Colonic mucosa (tissue), 4 donors: Measurements from ENCODE around the gene CBX1. TPM values are rescaled to one million over a fixed set of nuclear protein-coding genes. Genes with fewer than 3 reads are reported as not detected.
A peak's percentile ranks its signal among the peaks of the same experiment; 100 is the strongest.

Experiments used
- DNase-seq: peaks from one replicate; pipeline ENCODE4 v3.0.0-alpha.2; 2020
- H3K27ac ChIP-seq: fragments of 200-600 bp; one replicate; pipeline ENCODE4 v1.8.0; 2021
- H3K27me3 ChIP-seq: fragments of 200-600 bp; one replicate; pipeline ENCODE4 v1.8.0; 2021
- H3K36me3 ChIP-seq: fragments of 200-600 bp; one replicate; pipeline ENCODE4 v1.8.0; 2021
- H3K4me1 ChIP-seq: fragments of 200-600 bp; one replicate; pipeline ENCODE4 v1.8.0; 2021; ENCODE audit warnings: mild to moderate bottlenecking
- H3K4me3 ChIP-seq: fragments of 200-600 bp; one replicate; pipeline ENCODE4 v1.8.0; 2021
- H3K9ac ChIP-seq, 2 donors: one replicate each; pipeline ENCODE4 v1.7.0; 2013; ENCODE audit warnings: control low read depth in 2 of 2, low read depth in 2 of 2, low read length in 2 of 2
- H3K9me3 ChIP-seq: fragments of 200-600 bp; one replicate; pipeline ENCODE4 v1.8.0; 2021
- CTCF ChIP-seq: fragments of 200-600 bp; IDR thresholded peaks from one replicate; pipeline ENCODE4 v1.8.0; 2022; ENCODE audit warnings: antibody characterized with exemption, mild to moderate bottlenecking
- intact Hi-C: fragments of 100-400 bp; cut with DNase I; formaldehyde crosslinking; loops from one replicate; pipeline ENCODE4 v1.14.1; 2022
- total RNA-seq, 2 donors: library from RNA; stranded (reverse); fragmentation: NEBNext Ultra II Directional in 1 of 2; extraction: Animal tissue kit (Norgen Biotek cat#: 25700) in 1 of 2; gene quantifications; one replicate each; pipeline ENCODE4 v1.2.1, GENCODE V29; 2021
- donor health status: healthy.
- donor health status: DM: no; HTN: no; CAD: no.
- donor health status: DM: no; HTN: no; CAD: no.

Gene CBX1
- total RNA-seq, 2 donors from 2014 or later, result 32.3 to 53.0 TPM

- H3K27me3 ChIP-seq, result no peaks in the 10 kb centered on the region
- no peaks in the 10 kb centered on the region for H3K9me3 ChIP-seq
- peaks cover 3% of the 10 kb centered on the region for H3K36me3 ChIP-seq
- TF ChIP-seq CTCF, result no peak
- no peak overlapping the region for H3K9ac ChIP-seq
- peaks cover 24% of the 10 kb centered on the region for H3K4me1 ChIP-seq
- H3K4me3 ChIP-seq, result no peak overlapping the region
- H3K27ac ChIP-seq, result no peak overlapping the region
- no peak for DNase-seq
- intact Hi-C loops, result no loop called here
Measured at GRCh38 chr17:48057626-48058025, 43.7 kb downstream of the CBX1 start.

DNA sequence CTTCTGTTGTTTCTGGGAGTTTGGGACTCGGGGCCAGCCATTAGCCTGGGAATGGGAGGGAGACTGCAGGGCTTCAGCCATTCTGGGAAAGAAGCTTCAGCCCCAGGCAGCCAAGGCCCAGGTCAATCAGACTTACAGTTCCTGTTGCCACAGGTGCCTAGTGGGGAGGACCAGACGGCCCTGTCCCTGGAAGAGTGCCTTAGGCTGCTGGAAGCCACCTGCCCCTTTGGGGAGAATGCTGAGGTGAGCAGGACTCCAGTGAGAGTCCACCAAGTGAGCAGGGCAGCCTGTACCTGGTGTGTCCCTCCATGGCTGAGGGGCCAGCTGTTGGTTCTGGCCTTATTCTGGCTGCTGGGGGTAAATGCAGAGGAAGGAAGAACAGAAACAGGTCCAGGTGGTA lies 44.4 kb downstream of the CBX1 start:
- no peaks in the 10 kb centered on the region for H3K9me3 ChIP-seq
- no peaks in the 10 kb centered on the region for H3K27me3 ChIP-seq
- no peak overlapping the region for H3K27ac ChIP-seq
- H3K4me3 ChIP-seq, result no peak overlapping the region
- peaks cover 32% of the 10 kb centered on the region for H3K4me1 ChIP-seq
- peaks cover 3% of the 10 kb centered on the region for H3K36me3 ChIP-seq
- intact Hi-C loops, result no loop called here
- H3K9ac ChIP-seq, result no peak overlapping the region
- no peak for TF ChIP-seq CTCF
- DNase-seq, result no peak

GRCh38 chr17:48056246-48056745 lies 45.0 kb downstream of the CBX1 start:
- Histone ChIP-seq H3K27ac (no peak overlapping the region), H3K36me3 (peaks cover 5% of the 10 kb centered on the region), H3K9me3 (no peaks in the 10 kb centered on the region), H3K27me3 (no peaks in the 10 kb centered on the region), H3K4me1 (peaks cover 37% of the 10 kb centered on the region), H3K9ac (no peak overlapping the region), H3K4me3 (no peak overlapping the region)
- DNase-seq, result no peak
- TF ChIP-seq CTCF, result no peak
- intact Hi-C loops, result no loop called here

DNA sequence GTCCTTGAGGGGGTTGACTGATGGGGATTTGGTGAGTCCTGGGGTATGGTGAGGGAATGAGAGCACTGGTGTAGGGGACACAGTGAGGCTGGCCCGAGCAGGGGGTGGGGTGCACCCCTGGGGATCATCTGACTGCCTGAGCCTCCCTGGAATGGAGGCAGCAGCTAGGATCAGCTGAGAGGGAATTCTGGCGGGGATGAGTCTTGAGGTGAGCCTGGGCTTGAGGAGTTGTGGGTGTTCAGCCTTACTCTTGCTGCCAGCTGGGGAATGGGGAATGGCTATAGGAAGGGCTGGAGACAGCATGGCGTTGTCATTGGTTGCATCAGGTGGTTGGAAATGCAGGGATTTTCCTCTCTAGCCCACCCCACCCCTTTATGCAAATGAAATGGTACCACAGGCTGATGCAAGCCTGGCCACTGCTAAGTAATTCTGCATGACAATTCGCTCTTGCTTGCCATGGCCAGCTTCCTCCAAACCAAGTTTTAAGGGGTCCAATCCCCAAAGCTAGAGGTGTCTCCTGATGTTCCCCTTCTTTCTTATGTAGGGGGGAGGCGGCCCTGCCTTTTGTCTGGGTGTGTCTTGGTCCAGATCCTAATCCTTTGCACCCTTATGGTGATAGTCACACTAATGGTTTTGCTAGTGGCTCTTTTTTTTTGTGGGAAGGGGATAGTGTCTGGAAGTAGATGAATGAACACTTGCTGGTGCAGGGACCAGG lies 45.6 kb downstream of the CBX1 start:
- no peak for DNase-seq
- H3K36me3 ChIP-seq, result peaks cover 8% of the 10 kb centered on the region
- no peak overlapping the region for H3K27ac ChIP-seq
- no peaks in the 10 kb centered on the region for H3K9me3 ChIP-seq
- intact Hi-C loops, result no loop called here
- no peak overlapping the region for H3K4me3 ChIP-seq
- H3K9ac ChIP-seq, result no peak overlapping the region
- TF ChIP-seq CTCF, result no peak
- H3K27me3 ChIP-seq, result no peaks in the 10 kb centered on the region
- H3K4me1 ChIP-seq, result peaks cover 44% of the 10 kb centered on the region

DNA sequence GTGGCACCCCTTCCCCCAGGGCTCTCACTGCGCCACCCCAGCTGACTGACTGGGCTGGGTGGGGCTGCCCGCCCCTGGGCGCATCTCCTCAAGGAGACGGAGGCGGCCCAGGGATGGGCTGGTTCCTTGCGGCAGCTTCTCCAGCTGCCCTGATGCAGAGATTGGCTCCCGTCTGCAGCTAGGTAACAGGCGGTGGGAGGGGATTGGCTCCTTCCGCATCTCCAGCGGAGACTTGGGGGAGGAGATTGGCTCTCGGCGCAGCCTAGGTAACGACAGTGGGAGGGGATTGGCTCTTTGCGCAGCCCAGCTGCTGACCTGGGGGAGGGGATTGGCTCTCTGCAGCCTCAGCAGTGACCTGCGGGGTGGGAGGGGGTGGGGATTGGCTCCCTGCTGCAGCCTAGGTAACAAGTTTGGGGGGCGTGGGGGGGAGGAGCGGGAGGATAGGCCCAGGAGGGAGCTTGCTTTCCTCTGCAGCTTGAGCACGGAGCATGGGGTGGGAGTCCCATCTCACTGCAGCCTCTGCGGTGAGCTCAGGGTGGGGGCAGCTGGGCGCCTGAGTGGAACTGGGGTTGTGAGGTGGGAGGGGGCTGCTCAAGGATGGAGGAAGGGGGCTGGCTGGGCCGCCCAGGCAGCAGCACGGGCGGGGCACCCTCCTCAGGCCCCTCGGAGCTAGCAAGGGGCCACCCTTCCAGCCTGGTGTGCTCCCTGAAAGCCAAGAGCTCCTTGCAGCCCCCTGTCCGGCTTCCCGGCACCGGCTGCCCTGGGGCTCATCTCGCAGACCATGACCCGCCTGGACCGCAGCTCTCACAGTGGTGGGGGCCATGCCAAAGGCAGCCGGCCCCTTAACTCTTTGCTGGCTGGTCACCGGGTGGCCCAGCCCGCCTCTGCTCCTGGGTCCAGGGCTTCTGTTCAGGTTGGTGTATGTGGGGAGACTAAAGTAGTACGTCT lies 46.8 kb downstream of the CBX1 start:
- H3K36me3 ChIP-seq, result peaks cover 8% of the 10 kb centered on the region
- DNase-seq, result peak; percentile 64
- no peaks in the 10 kb centered on the region for H3K27me3 ChIP-seq
- no peak overlapping the region for H3K27ac ChIP-seq
- intact Hi-C loops, result no loop called here
- H3K9me3 ChIP-seq, result no peaks in the 10 kb centered on the region
- H3K4me3 ChIP-seq, result no peak overlapping the region
- peaks cover 50% of the 10 kb centered on the region for H3K4me1 ChIP-seq
- H3K9ac ChIP-seq, result no peak overlapping the region
- TF ChIP-seq CTCF, result no peak
